Activated T-helper 1 cell treated with Interleukin-2 at 50 U/mL for 16 hours (primary cell): ENCODE results near the gene ESR1.
"Not testable (repeated sequence)": the region's sequence is repeated elsewhere in the genome, so short reads cannot be mapped to it uniquely, and the experiment has no call there.

Experiments used
- DNase-seq: peaks from one replicate; pipeline ENCODE4 v3.0.0-alpha.2; 2020; ENCODE audit warnings: low read depth

Gene ESR1

GRCh38 chr6:152054441-152054840, 247.0 kb downstream of the ESR1 start:
- DNase-seq: no peak

GRCh38 chr6:152055517-152055916, 248.0 kb downstream of the ESR1 start:
- DNase-seq: no peak

- no peak for DNase-seq
These were observed 250.5 kb downstream of the ESR1 start for GRCh38 chr6:152057832-152058498.

- no peak for DNase-seq
These were observed 252.4 kb downstream of the ESR1 start for GRCh38 chr6:152059909-152060308.

- DNase-seq: no peak
These were observed 255.0 kb downstream of the ESR1 start for GRCh38 chr6:152062476-152062875.

GRCh38 chr6:152063170-152063921, 255.9 kb downstream of the ESR1 start:
- DNase-seq: no peak

- no peak for DNase-seq
These were observed 261.3 kb downstream of the ESR1 start for GRCh38 chr6:152068622-152069261.

- no peak for DNase-seq
These were observed 263.1 kb downstream of the ESR1 start for GRCh38 chr6:152070556-152070955.

- DNase-seq: no peak
These were observed 263.8 kb downstream of the ESR1 start for GRCh38 chr6:152071318-152071717.

- DNase-seq: no peak
These were observed 264.4 kb downstream of the ESR1 start for GRCh38 chr6:152071843-152072242.

- not testable (repeated sequence) for DNase-seq
These were observed 268.8 kb downstream of the ESR1 start for GRCh38 chr6:152076242-152076641.

GRCh38 chr6:152078001-152078400, 270.5 kb downstream of the ESR1 start:
- no peak for DNase-seq

GRCh38 chr6:152078804-152079203, 271.3 kb downstream of the ESR1 start:
- no peak for DNase-seq

GRCh38 chr6:152085451-152085921, 278.0 kb downstream of the ESR1 start:
- no peak for DNase-seq

- no peak for DNase-seq
These were observed 278.9 kb downstream of the ESR1 start for GRCh38 chr6:152086223-152086873.

- no peak for DNase-seq
These were observed 279.6 kb downstream of the ESR1 start for GRCh38 chr6:152087096-152087495.

GRCh38 chr6:152087701-152088100, 280.2 kb downstream of the ESR1 start:
- no peak for DNase-seq

GRCh38 chr6:152089992-152090391, 282.5 kb downstream of the ESR1 start:
- no peak for DNase-seq

- DNase-seq: no peak
These were observed 283.7 kb downstream of the ESR1 start for GRCh38 chr6:152091201-152091600.

- no peak for DNase-seq
These were observed 284.4 kb downstream of the ESR1 start for GRCh38 chr6:152091851-152092341.

- DNase-seq: no peak
These were observed 286.2 kb downstream of the ESR1 start for GRCh38 chr6:152093711-152094110.

GRCh38 chr6:152094276-152094675, 286.8 kb downstream of the ESR1 start:
- DNase-seq: no peak
